ENCODE data around the gene HLCS. TPM values are rescaled to one million over a fixed set of nuclear protein-coding genes. Genes with fewer than 3 reads are reported as not detected.

The HLCS gene
- total RNA-seq, 1 experiment from 2014 or later: 12.7 TPM

- Histone ChIP-seq H3K4ac (ENCODE audit: low read depth, low read length) (no peak overlapping the region), H2BK5ac (ENCODE audit: insufficient read length, low read length) (no peak overlapping the region), H4K20me1 (ENCODE audit: control insufficient read depth, insufficient read depth, insufficient read length) (no peaks in the 10 kb centered on the region), H2BK120ac (ENCODE audit: low read depth, low read length, poor library complexity, severe bottlenecking) (no peak overlapping the region), H4K91ac (ENCODE audit: insufficient read length, low read depth, low read length) (no peak overlapping the region), H2BK15ac (ENCODE audit: low read depth, low read length) (no peak overlapping the region), H2BK20ac (ENCODE audit: low read depth, low read length, poor library complexity, severe bottlenecking) (no peak overlapping the region), H2AK5ac (ENCODE audit: insufficient read length, low read length) (no peak overlapping the region), H3K23ac (ENCODE audit: insufficient read length, low read depth, low read length) (no peak overlapping the region), H3T11ph (ENCODE audit: low read length) (no peak overlapping the region), H3K27ac (ENCODE audit: insufficient read length, low read depth, low read length) (no peak overlapping the region), H3K4me1 (ENCODE audit: insufficient read depth, low read length) (0 out of 2 replicates have a peak, but pooled peaks cover 2% of the 10 kb centered on the region), H3K56ac (ENCODE audit: insufficient read length, low read depth, low read length) (no peak overlapping the region), H3K23me2 (ENCODE audit: insufficient read length, low read depth, low read length, poor library complexity, severe bottlenecking) (no peaks in the 10 kb centered on the region), H3K18ac (ENCODE audit: insufficient read length, low read depth, low read length) (no peak overlapping the region), H2AFZ (ENCODE audit: low read length) (no peak overlapping the region), H3K14ac (ENCODE audit: insufficient read depth, low read length) (no peak overlapping the region), H4K5ac (ENCODE audit: insufficient read length, low read depth, low read length) (no peak overlapping the region), H3K79me2 (ENCODE audit: insufficient read depth, low read length) (no peaks in the 10 kb centered on the region), H4K8ac (replicated peaks; ENCODE audit: insufficient read length, low read depth, low read length) (no peak overlapping the region), H3K9ac (ENCODE audit: extremely low read depth, insufficient read length, low read length) (no peak overlapping the region), H3K4me2 (ENCODE audit: insufficient read depth, insufficient read length, low read length) (no peak overlapping the region), H3K9me3 (ENCODE audit: control insufficient read depth, low read depth, low read length) (no peaks in the 10 kb centered on the region), H3K27me3 (ENCODE audit: insufficient read depth, low read length) (no peaks in the 10 kb centered on the region), H3K79me1 (ENCODE audit: insufficient read depth, low read depth, low read length, poor library complexity, severe bottlenecking) (no peaks in the 10 kb centered on the region), H2BK12ac (ENCODE audit: insufficient read length, low read depth, low read length) (no peak overlapping the region)
- Mint-ChIP-seq H3K4me1 (peaks cover 4 to 11% of the 10 kb centered on the region in 2 experiments), H3K4me3 (no peak overlapping the region), H3K9me3 (no peaks in the 10 kb centered on the region), H3K36me3 (ENCODE audit: insufficient read depth in 1 of 3, low read depth in 3 of 3) (no peaks in the 10 kb centered on the region), H3K27me3 (ENCODE audit: low read depth) (no peaks in the 10 kb centered on the region; the same call in 1 of the 2 replicates), H3K27ac (no peak overlapping the region)
- no peak for TF ChIP-seq CTCF (conservative IDR thresholded peaks at IDR 0.05)
- WGBS (ENCODE audit: extremely low coverage, insufficient read length, low lambda C conversion rate): no CpG with 5 or more reads among the region's 10 CpGs
- DNase-seq: no peak
Measured at GRCh38 chr21:36864974-36865373, 101.5 kb downstream of the HLCS start.

All from H9 (cell line).